ENCODE measurements around the gene DUSP18. TPM values are rescaled to one million over a fixed set of nuclear protein-coding genes. Genes with fewer than 3 reads are reported as not detected.
"Not testable (repeated sequence)": the region's sequence is repeated elsewhere in the genome, so short reads cannot be mapped to it uniquely, and the experiment has no call there.

The DUSP18 gene
- total RNA-seq: 10.1 and 13.3 TPM in 2 replicates

- DNase-seq (ENCODE audit: low read depth in 2 of 2): peak; percentile 73 to 92
Measured at GRCh38 chr22:30667494-30668385, at the start of gene DUSP18. Gene DUSP18, minus strand, starts transcription at chr22:30667875. Its CDS starts 3,872 bp downstream, at chr22:30664003.

- DNase-seq (ENCODE audit: low read depth in 2 of 2): no peak
Measured at GRCh38 chr22:30714062-30714461, 46.4 kb upstream of the DUSP18 start.

GRCh38 chr22:30712094-30712493 lies 44.4 kb upstream of the DUSP18 start:
- no peak for DNase-seq (ENCODE audit: low read depth in 2 of 2)

DNA sequence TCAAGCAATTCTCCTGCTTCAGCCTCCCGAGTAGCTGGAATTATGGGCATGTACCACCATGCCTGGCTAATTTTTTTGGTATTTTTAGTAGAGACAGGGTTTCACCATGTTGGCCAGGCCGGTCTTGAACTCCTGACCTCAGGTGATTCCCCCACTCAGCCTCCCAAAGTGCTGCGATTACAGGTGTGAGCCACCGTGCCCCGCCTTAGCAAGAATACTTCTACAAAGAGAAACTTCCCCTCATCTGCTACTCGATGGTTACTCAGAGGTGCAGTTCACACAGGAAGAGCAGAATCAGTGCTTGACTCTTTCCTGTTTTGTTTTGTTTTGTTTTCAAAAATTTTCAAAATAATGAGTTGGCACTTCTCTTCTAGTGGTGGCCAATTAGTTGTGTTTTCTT lies 42.3 kb upstream of the DUSP18 start:
- not testable (repeated sequence) for DNase-seq (ENCODE audit: low read depth in 2 of 2)

DNA sequence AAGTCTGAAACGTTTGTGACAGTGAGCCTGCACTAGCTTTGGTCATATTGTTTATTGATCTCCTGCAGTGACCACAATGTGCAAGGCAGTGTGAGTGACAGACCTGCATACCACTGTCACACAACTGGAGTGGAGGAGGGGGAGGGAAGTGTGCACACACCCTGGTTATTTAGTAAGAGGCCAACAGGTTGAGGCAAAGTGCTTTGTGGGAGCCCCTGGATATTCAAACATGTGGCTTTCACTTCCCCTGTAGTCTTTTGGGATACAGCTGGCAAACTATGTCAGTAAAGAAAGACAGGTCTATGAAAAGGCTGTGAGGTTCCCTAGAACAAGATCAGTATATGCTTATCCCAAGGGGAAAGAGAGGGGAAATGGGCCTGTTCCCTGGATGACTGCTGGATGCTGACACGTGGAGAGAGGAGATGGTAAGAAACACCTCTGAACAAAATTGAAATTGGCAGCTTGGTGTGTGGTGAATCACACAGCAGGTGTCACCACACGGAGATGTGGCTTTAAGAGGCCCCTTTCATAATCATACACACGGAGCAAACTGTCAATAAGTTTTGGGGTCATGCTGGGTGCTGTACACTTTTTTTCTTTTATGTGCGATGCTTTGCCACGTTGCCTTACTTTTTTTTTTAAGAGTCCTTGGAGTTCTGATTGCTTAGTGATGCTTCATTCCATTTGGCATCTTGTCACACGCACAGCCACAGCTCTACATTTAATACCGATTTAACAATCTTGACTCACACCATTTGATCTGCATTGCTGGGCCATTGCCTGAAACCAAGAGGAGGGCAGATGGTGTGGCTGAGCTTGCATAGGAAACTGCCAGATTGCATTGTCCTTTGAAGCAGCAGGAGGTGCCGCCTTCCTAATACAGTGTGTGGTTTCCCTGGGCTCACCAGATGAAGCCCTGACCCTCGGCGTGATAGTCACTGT lies 38.3 kb upstream of the DUSP18 start:
- DNase-seq (ENCODE audit: low read depth in 2 of 2): no peak

DNA sequence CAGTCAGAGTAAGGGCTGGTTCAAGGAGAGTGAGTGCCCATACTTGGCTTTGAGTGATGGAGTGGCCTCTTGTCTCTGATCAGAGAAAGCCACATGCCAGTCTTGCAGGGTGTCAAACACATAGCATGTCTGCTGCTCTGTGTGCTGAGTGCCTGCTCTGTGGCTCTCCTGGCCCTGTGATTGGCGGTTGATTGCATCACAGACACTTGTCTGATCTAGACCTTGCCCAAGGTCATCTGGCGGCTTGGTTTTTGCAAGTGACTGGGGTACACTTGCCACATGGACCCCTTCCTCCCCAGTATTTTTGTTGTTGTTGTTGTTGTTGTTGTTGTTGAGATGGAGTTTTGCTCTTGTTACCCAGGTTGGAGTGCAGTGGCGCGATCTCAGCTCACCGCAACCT lies 37.3 kb upstream of the DUSP18 start:
- DNase-seq (ENCODE audit: low read depth in 2 of 2): no peak

DNA sequence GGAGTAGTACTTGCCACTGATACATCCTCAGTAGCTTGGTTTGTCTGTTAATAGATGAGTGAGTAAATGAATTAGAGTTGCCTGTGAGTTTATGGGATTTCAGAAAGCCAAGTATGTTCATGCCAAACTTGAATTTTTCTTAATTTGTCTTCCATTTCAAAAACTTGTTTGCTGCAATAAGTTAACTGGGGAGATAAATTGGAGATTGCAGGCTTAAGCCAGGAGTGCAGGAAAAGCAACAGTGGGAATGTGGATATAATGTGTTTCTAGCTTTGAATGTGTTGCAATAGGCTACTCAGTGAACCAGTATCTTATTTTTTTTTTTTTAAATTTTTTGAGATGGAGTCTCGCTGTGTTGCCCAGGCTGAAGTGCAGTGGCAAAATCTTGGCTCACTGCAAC lies 35.2 kb upstream of the DUSP18 start:
- DNase-seq (ENCODE audit: low read depth in 2 of 2): no peak

- peak in 1 of 2 donors; percentile 20 for DNase-seq (ENCODE audit: low read depth in 2 of 2)
Measured at GRCh38 chr22:30701872-30702271, 34.2 kb upstream of the DUSP18 start.

DNA sequence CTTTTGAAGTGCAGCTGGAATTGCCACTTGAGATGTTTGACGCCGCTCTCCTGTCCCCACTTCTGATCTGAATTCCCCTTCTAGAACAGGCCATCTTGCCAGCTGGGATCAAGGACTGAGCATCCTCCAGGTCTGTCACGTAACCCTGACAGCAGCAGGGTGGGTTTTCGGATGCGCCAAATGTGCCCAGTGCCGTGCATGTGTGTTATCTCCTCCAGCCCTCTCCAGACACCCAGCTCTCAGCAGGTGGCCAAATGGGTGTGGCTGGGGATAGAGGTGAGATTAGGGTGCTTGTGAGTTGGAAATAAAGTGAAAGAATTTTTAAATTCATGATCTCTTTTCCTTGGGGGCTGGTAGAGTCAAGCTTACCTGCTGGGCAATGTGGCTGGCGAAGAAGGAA lies 30.3 kb upstream of the DUSP18 start:
- no peak for DNase-seq (ENCODE audit: low read depth in 2 of 2)

DNA sequence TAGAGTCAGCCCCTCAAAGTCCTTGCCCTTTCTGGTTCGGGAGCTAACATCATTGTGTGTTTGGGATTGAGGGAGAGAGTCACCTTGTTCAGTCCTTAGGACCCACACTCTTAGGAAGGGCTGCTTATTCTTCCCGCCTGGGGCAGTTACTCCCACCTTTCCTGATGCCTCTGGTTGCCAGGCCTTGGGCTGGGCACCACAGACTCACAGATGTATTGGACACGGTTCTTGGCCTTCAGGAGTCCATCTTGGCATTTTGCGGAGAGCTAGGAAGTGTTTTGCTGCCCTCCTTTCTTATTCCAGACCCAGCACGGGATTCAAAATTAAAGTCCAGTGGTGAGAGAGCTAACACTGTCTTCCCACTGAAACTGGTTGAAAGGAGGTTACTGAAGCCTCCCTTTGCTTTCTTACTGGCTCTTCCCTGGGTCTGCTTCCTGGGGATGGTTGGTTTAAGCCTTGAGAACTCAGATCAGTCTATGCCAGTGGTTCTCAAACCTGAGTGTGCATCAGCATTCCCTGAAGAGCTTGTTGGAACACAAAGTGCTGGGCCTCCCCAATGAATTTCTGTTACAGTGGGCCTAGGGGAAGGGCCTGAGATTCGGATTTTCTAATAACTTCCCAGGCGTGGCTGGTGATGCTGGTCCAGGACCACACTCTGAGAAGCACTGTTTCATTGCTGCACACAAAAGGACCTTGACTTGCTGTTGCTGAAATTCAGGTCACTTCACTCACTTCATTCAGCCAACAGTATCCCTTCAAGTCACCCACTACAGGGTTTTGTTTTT lies 28.4 kb upstream of the DUSP18 start:
- DNase-seq (ENCODE audit: low read depth in 2 of 2): no peak

GRCh38 chr22:30695351-30695851 lies 27.7 kb upstream of the DUSP18 start:
- DNase-seq (ENCODE audit: low read depth in 2 of 2): no peak

- DNase-seq (ENCODE audit: low read depth in 2 of 2): peak in 1 of 2 donors; percentile 51
Measured at GRCh38 chr22:30694640-30695350, 27.1 kb upstream of the DUSP18 start, which contains the start of gene OSBP2. Gene OSBP2, plus strand, starts transcription at chr22:30694874. Its CDS starts 36 bp downstream, at chr22:30694910.

DNA sequence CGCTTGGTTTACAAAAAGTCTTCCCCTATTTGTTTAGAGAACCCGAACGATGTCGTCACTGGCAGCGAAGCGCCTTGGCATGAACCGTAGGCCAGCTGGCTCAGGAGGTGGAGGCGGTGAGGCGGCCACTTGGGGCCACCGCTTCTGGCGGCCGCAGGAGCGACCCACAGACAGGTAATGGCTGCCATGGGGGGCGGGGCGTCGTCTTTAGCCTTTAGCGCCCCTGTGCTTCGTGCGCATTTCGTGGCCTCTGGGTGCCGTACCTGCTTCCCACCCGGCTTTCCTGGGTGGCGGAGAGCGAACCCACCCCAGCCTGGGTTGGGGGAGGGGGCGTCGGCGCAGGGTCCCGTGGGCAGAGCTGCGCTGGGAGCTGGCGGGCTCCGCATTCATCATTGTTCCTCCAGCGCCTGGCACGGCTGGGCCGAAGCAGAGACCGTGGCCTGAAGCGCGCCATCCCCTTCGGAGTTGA lies 26.5 kb upstream of the DUSP18 start:
- peak in 1 of 2 donors; percentile 58 for DNase-seq (ENCODE audit: low read depth in 2 of 2)

GRCh38 chr22:30691204-30691603 lies 23.5 kb upstream of the DUSP18 start:
- no peak for DNase-seq (ENCODE audit: low read depth in 2 of 2)

DNA sequence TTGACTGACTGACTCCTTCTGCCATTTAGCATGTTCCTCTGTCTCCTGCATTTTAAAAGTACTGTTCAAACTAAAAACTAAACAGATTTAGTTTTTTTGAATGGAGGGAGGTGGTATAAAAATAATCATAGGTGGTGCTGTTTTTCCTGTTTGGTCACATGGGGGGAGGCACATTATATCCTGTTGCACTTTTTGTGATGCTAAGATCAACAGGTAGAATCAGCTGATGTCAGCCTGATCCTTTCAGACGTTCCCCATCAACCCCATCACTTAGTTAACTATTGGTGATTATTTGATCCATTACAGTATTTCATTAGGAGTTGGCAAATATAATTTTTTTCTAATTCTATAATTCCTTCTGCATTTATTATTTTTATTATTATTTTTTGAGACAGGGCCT lies 21.9 kb upstream of the DUSP18 start:
- no peak for DNase-seq (ENCODE audit: low read depth in 2 of 2)

DNA sequence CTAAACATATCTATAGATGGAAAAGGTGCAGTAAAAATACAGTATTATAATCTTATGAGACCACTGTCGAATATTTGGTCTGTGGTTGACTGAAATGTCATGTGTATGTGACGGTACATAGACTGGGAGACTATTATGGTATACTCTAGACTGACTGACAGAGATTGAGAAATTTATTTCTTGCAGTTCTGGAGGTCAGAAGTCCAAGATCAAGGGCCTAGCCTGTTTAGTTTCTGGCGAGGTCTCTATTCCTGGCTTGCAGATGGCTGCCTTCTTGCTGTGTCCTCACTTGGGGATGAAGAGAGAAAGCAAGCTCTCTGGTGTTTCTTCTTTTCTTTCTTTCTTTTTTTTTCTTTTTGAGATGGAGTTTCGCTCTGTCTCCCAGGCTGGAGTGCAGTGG lies 19.7 kb upstream of the DUSP18 start:
- DNase-seq (ENCODE audit: low read depth in 2 of 2): no peak

- DNase-seq (ENCODE audit: low read depth in 2 of 2): no peak
Measured at GRCh38 chr22:30685178-30685577, 17.5 kb upstream of the DUSP18 start.

- DNase-seq (ENCODE audit: low read depth in 2 of 2): no peak
Measured at GRCh38 chr22:30681831-30682230, 14.2 kb upstream of the DUSP18 start.

GRCh38 chr22:30680991-30681770 lies 13.5 kb upstream of the DUSP18 start:
- no peak for DNase-seq (ENCODE audit: low read depth in 2 of 2)
